Measurements from ENCODE around the gene TMC4.

- no peak for TF ChIP-seq POLR2AphosphoS5 (IDR thresholded peaks at IDR 0.05; ENCODE audit: borderline replicate concordance, low read depth, low read length)
- no peak for TF ChIP-seq EZH2 (IDR thresholded peaks at IDR 0.05)
- no peak for TF ChIP-seq FOXP2 (optimal IDR thresholded peaks at IDR 0.05; ENCODE audit: control extremely low read depth, extremely low read length, insufficient read depth)
These were observed 44.6 kb downstream of the TMC4 start for GRCh38 chr19:54128441-54128725.

Data from SK-N-MC (cell line).